Astrocyte (in vitro differentiated cells and primary cell): ENCODE data around the gene NHLH1. TPM values are rescaled to one million over a fixed set of nuclear protein-coding genes. Genes with fewer than 3 reads are reported as not detected.

ENCODE experiments used
- DNase-seq: peaks from one replicate; pipeline ENCODE4 v3.0.0-alpha.2; 2010; ENCODE audit warnings: low read depth
- FAIRE-seq: peaks from 2 replicates; lab custom pipeline; 2011; peaks lifted over from hg19 to GRCh38; lab: Jason Lieb, UNC
- H2AFZ ChIP-seq: 2 replicates; pipeline ENCODE4 v1.6.0; 2012; ENCODE audit warnings: low read depth, low read length, inconsistent platforms
- H3K27ac ChIP-seq: 2 replicates; pipeline ENCODE4 v1.5.1; 2011; ENCODE audit warnings: low read depth, low read length, inconsistent platforms
- H3K27me3 ChIP-seq: 2 replicates; pipeline ENCODE4 v1.6.0; 2011; ENCODE audit warnings: low read length, inconsistent platforms; ENCODE audit not compliant: insufficient read depth
- H3K36me3 ChIP-seq: 2 replicates; pipeline ENCODE4 v1.5.1; 2011; ENCODE audit warnings: low read length, inconsistent platforms; ENCODE audit not compliant: insufficient read depth
- H3K4me1 ChIP-seq: 2 replicates; pipeline ENCODE4 v1.5.1; 2011; ENCODE audit warnings: low read length, inconsistent platforms; ENCODE audit not compliant: insufficient read depth
- H3K4me2 ChIP-seq: 2 replicates; pipeline ENCODE4 v1.6.0; 2012; ENCODE audit warnings: low read length, inconsistent platforms
- H3K4me3 ChIP-seq: 2 replicates; pipeline ENCODE4 v1.5.1; 2011; ENCODE audit warnings: low read depth, mild to moderate bottlenecking, low read length, inconsistent platforms; ENCODE audit not compliant: insufficient read depth
- H3K79me2 ChIP-seq: 2 replicates; pipeline ENCODE4 v1.6.0; 2012; ENCODE audit warnings: mild to moderate bottlenecking, low read length, inconsistent platforms; ENCODE audit not compliant: insufficient read depth
- H3K9ac ChIP-seq: 2 replicates; pipeline ENCODE4 v1.6.0; 2012; ENCODE audit warnings: mild to moderate bottlenecking, low read length, inconsistent platforms
- H3K9me3 ChIP-seq: 2 replicates; pipeline ENCODE4 v1.5.1; 2012; ENCODE audit warnings: low read depth, mild to moderate bottlenecking, low read length, inconsistent platforms; ENCODE audit not compliant: insufficient read depth
- H4K20me1 ChIP-seq: 2 replicates; pipeline ENCODE4 v1.6.0; 2012; ENCODE audit warnings: low read length, inconsistent platforms; ENCODE audit not compliant: insufficient read depth
- H3K27ac Mint-ChIP-seq: one replicate; pipeline ENCODE4 v1.8.0; 2021; ENCODE audit warnings: mild to moderate bottlenecking, mixed read lengths; ENCODE audit not compliant: unreplicated experiment
- H3K27me3 Mint-ChIP-seq: one replicate; pipeline ENCODE4 v1.8.0; 2021; ENCODE audit warnings: low read depth, mixed read lengths; ENCODE audit not compliant: unreplicated experiment
- H3K36me3 Mint-ChIP-seq: one replicate; pipeline ENCODE4 v1.8.0; 2021; ENCODE audit warnings: low read depth, mixed read lengths; ENCODE audit not compliant: unreplicated experiment
- H3K4me1 Mint-ChIP-seq: one replicate; pipeline ENCODE4 v1.8.0; 2021; ENCODE audit warnings: low read depth, mixed read lengths; ENCODE audit not compliant: unreplicated experiment
- H3K4me3 Mint-ChIP-seq: one replicate; pipeline ENCODE4 v1.8.0; 2021; ENCODE audit warnings: mild to moderate bottlenecking, moderate library complexity, mixed read lengths; ENCODE audit not compliant: unreplicated experiment
- H3K9me3 Mint-ChIP-seq: one replicate; pipeline ENCODE4 v1.8.0; 2021; ENCODE audit warnings: mild to moderate bottlenecking, mixed read lengths; ENCODE audit not compliant: unreplicated experiment
- CTCF ChIP-seq: IDR thresholded peaks from 2 replicates; pipeline ENCODE4 v1.5.1; 2011; ENCODE audit warnings: low read depth, mild to moderate bottlenecking, inconsistent platforms, low read length, moderate library complexity; ENCODE audit not compliant: insufficient read depth
- EZH2 ChIP-seq: IDR thresholded peaks from 2 replicates; pipeline ENCODE4 v1.6.1; 2012; ENCODE audit warnings: mild to moderate bottlenecking, low read length, inconsistent platforms; ENCODE audit not compliant: insufficient read depth
- total RNA-seq: library from RNA; stranded (reverse); gene quantifications from 2 replicates; pipeline ENCODE4 v1.2.1, GENCODE V29; 2021

The NHLH1 gene
- total RNA-seq, 1 donor from 2014 or later, result 0.70 TPM

- Histone ChIP-seq H2AFZ (no peak overlapping the region), H3K4me1 (no peaks in the 10 kb centered on the region), H3K79me2 (no peaks in the 10 kb centered on the region), H3K4me3 (no peak overlapping the region), H3K9me3 (no peaks in the 10 kb centered on the region), H3K4me2 (no peak overlapping the region), H4K20me1 (no peaks in the 10 kb centered on the region), H3K36me3 (no peaks in the 10 kb centered on the region), H3K27ac (no peak overlapping the region), H3K27me3 (no peaks in the 10 kb centered on the region), H3K9ac (no peak overlapping the region)
- H3K27me3 Mint-ChIP-seq, result peaks cover 10% of the 10 kb centered on the region
- H3K36me3 Mint-ChIP-seq, result peaks cover 4% of the 10 kb centered on the region
- DNase-seq, result no peak
- H3K4me1 Mint-ChIP-seq, result no peaks in the 10 kb centered on the region
- FAIRE-seq, result no peak
- no peak for TF ChIP-seq CTCF
- no peak for TF ChIP-seq EZH2
- no peak overlapping the region for H3K27ac Mint-ChIP-seq
- H3K9me3 Mint-ChIP-seq, result no peaks in the 10 kb centered on the region
- H3K4me3 Mint-ChIP-seq, result no peak overlapping the region
Observed at GRCh38 chr1:160367934-160368923, 1.4 kb downstream of the NHLH1 start.

GRCh38 chr1:160369087-160369486, 2.2 kb downstream of the NHLH1 start:
- no peak overlapping the region for H3K27ac ChIP-seq
- no peak for DNase-seq
- Mint-ChIP-seq H3K36me3 (peaks cover 4% of the 10 kb centered on the region), H3K27me3 (peaks cover 10% of the 10 kb centered on the region), H3K27ac (no peak overlapping the region), H3K9me3 (no peaks in the 10 kb centered on the region), H3K4me1 (peaks cover 3% of the 10 kb centered on the region), H3K4me3 (no peak overlapping the region)
- no peaks in the 10 kb centered on the region for H3K27me3 ChIP-seq
- no peaks in the 10 kb centered on the region for H3K79me2 ChIP-seq
- no peaks in the 10 kb centered on the region for H4K20me1 ChIP-seq
- no peak overlapping the region for H3K4me2 ChIP-seq
- no peaks in the 10 kb centered on the region for H3K4me1 ChIP-seq
- H3K4me3 ChIP-seq, result no peak overlapping the region
- FAIRE-seq, result no peak
- H3K9ac ChIP-seq, result no peak overlapping the region
- H3K9me3 ChIP-seq, result no peaks in the 10 kb centered on the region
- H2AFZ ChIP-seq, result no peak overlapping the region
- TF ChIP-seq CTCF, result no peak
- TF ChIP-seq EZH2, result no peak
- H3K36me3 ChIP-seq, result no peaks in the 10 kb centered on the region
